Measurements from ENCODE around the gene MAP4. TPM values are rescaled to one million over a fixed set of nuclear protein-coding genes. Genes with fewer than 3 reads are reported as not detected.
"Not testable (repeated sequence)": the region's sequence is repeated elsewhere in the genome, so short reads cannot be mapped to it uniquely, and the experiment has no call there.

Gene MAP4
- total RNA-seq, 4 donors from 2014 or later, result 108 to 186 (median 150) TPM

GRCh38 chr3:48015431-48016180 lies 610 bp downstream of the MAP4 start:
- TF ChIP-seq CTCF (IDR thresholded peaks at IDR 0.05), result no peak
- no peak for ATAC-seq (ENCODE audit: low FRiP score)
- DNase-seq (ENCODE audit: low spot score), result no peak

GRCh38 chr3:48014358-48014757 lies 1.9 kb downstream of the MAP4 start:
- no peak for TF ChIP-seq CTCF (IDR thresholded peaks at IDR 0.05)
- no peak for DNase-seq (ENCODE audit: low spot score)
- ATAC-seq (ENCODE audit: low FRiP score), result no peak

GRCh38 chr3:48013288-48013980 lies 2.8 kb downstream of the MAP4 start:
- no peak for TF ChIP-seq CTCF (IDR thresholded peaks at IDR 0.05)
- ATAC-seq (ENCODE audit: low FRiP score), result peak; percentile 81
- no peak for DNase-seq (ENCODE audit: low spot score)

- TF ChIP-seq CTCF (IDR thresholded peaks at IDR 0.05), result no peak
- no peak for ATAC-seq (ENCODE audit: low FRiP score)
- DNase-seq (ENCODE audit: low spot score), result no peak
Observed at GRCh38 chr3:48012659-48013058, 3.6 kb downstream of the MAP4 start.

- ATAC-seq (ENCODE audit: low FRiP score); DNase-seq (ENCODE audit: low spot score): not testable (repeated sequence)
Observed at GRCh38 chr3:48008066-48008465, 8.2 kb downstream of the MAP4 start.

- not testable (repeated sequence) for DNase-seq (ENCODE audit: low spot score); ATAC-seq (ENCODE audit: low FRiP score)
Observed at GRCh38 chr3:48007361-48007760, 8.9 kb downstream of the MAP4 start.

GRCh38 chr3:48006794-48007193 lies 9.4 kb downstream of the MAP4 start:
- not testable (repeated sequence) for ATAC-seq (ENCODE audit: low FRiP score); DNase-seq (ENCODE audit: low spot score)

- DNase-seq (ENCODE audit: low spot score) (no peak), ATAC-seq (ENCODE audit: low FRiP score) (no peak)
- no peak for TF ChIP-seq CTCF (IDR thresholded peaks at IDR 0.05)
Observed at GRCh38 chr3:48004694-48005093, 11.5 kb downstream of the MAP4 start.

Data from omental fat pad (tissue), 4 donors.